H9 (cell line): ENCODE measurements around the gene LAX1. TPM values are rescaled to one million over a fixed set of nuclear protein-coding genes. Genes with fewer than 3 reads are reported as not detected.

Source experiments
- DNase-seq: peaks from one replicate; pipeline ENCODE4 v3.0.0-alpha.2; 2017
- H2AFZ ChIP-seq: one replicate; pipeline ENCODE4 v1.6.1; 2013; ENCODE audit warnings: mild to moderate bottlenecking, low read length, control low read depth, moderate library complexity
- H2AK5ac ChIP-seq: 2 replicates; pipeline ENCODE4 v1.6.1; 2013; ENCODE audit warnings: low read length, control low read depth, mixed read lengths; ENCODE audit not compliant: insufficient read length
- H2BK120ac ChIP-seq: one replicate; pipeline ENCODE4 v1.6.1; 2013; ENCODE audit warnings: low read depth, mild to moderate bottlenecking, low read length, control low read depth, inconsistent platforms; ENCODE audit not compliant: poor library complexity, severe bottlenecking
- H2BK12ac ChIP-seq: 2 replicates; pipeline ENCODE4 v1.6.1; 2013; ENCODE audit warnings: low read length, control low read depth, mixed read lengths, low read depth; ENCODE audit not compliant: insufficient read length
- H2BK15ac ChIP-seq: 2 replicates; pipeline ENCODE4 v1.6.1; 2013; ENCODE audit warnings: low read depth, low read length, control low read depth
- H2BK20ac ChIP-seq: one replicate; pipeline ENCODE4 v1.6.1; 2013; ENCODE audit warnings: low read depth, mild to moderate bottlenecking, low read length, control low read depth, inconsistent platforms; ENCODE audit not compliant: poor library complexity, severe bottlenecking
- H2BK5ac ChIP-seq: 2 replicates; pipeline ENCODE4 v1.6.1; 2013; ENCODE audit warnings: low read length, control low read depth, mixed read lengths; ENCODE audit not compliant: insufficient read length
- H3K14ac ChIP-seq: 2 replicates; pipeline ENCODE4 v1.6.1; 2013; ENCODE audit warnings: low read length, control low read depth; ENCODE audit not compliant: insufficient read depth
- H3K18ac ChIP-seq: 2 replicates; pipeline ENCODE4 v1.6.1; 2013; ENCODE audit warnings: low read depth, mild to moderate bottlenecking, mixed read lengths, low read length, control low read depth; ENCODE audit not compliant: insufficient read length
- H3K23ac ChIP-seq: 2 replicates; pipeline ENCODE4 v1.6.1; 2013; ENCODE audit warnings: low read length, control low read depth, mixed read lengths, low read depth; ENCODE audit not compliant: insufficient read length
- H3K23me2 ChIP-seq: 2 replicates; pipeline ENCODE4 v1.6.1; 2013; ENCODE audit warnings: low read depth, mild to moderate bottlenecking, mixed read lengths, low read length, control low read depth; ENCODE audit not compliant: insufficient read length, poor library complexity, severe bottlenecking
- H3K27ac ChIP-seq: 2 replicates; pipeline ENCODE4 v1.5.1; 2013; ENCODE audit warnings: low read length, control low read depth, mixed read lengths, low read depth; ENCODE audit not compliant: insufficient read length
- H3K27me3 ChIP-seq: 2 replicates; pipeline ENCODE4 v1.6.1; 2013; ENCODE audit warnings: low read length, control low read depth, inconsistent platforms; ENCODE audit not compliant: insufficient read depth
- H3K4ac ChIP-seq: 2 replicates; pipeline ENCODE4 v1.6.1; 2013; ENCODE audit warnings: low read depth, mild to moderate bottlenecking, control low read depth, inconsistent platforms, low read length, moderate library complexity
- H3K4me1 ChIP-seq: 2 replicates; pipeline ENCODE4 v1.6.1; 2013; ENCODE audit warnings: low read length, control low read depth, inconsistent platforms; ENCODE audit not compliant: insufficient read depth
- H3K4me2 ChIP-seq: 2 replicates; pipeline ENCODE4 v1.6.1; 2013; ENCODE audit warnings: low read length, control low read depth, mixed read lengths; ENCODE audit not compliant: insufficient read length, insufficient read depth
- H3K56ac ChIP-seq: 2 replicates; pipeline ENCODE4 v1.6.1; 2013; ENCODE audit warnings: low read depth, mild to moderate bottlenecking, mixed read lengths, low read length, control low read depth; ENCODE audit not compliant: insufficient read length
- H3K79me1 ChIP-seq: 2 replicates; pipeline ENCODE4 v1.6.1; 2013; ENCODE audit warnings: low read depth, mild to moderate bottlenecking, moderate library complexity, low read length, control low read depth, inconsistent platforms; ENCODE audit not compliant: insufficient read depth, poor library complexity, severe bottlenecking
- H3K79me2 ChIP-seq: 2 replicates; pipeline ENCODE4 v1.6.1; 2013; ENCODE audit warnings: low read length, control low read depth, inconsistent platforms; ENCODE audit not compliant: insufficient read depth
- H3K9ac ChIP-seq: 2 replicates; pipeline ENCODE4 v1.6.1; 2013; ENCODE audit warnings: low read length, control low read depth, mixed read lengths; ENCODE audit not compliant: insufficient read length; ENCODE audit errors: extremely low read depth
- H3K9me3 ChIP-seq: one replicate; pipeline ENCODE4 v1.6.1; 2013; ENCODE audit warnings: low read depth, low read length, inconsistent platforms; ENCODE audit not compliant: control insufficient read depth
- H3T11ph ChIP-seq: one replicate; pipeline ENCODE4 v1.6.1; 2013; ENCODE audit warnings: mild to moderate bottlenecking, low read length, control low read depth, inconsistent platforms
- H4K20me1 ChIP-seq: one replicate; pipeline ENCODE4 v1.6.1; 2013; ENCODE audit not compliant: control insufficient read depth, insufficient read length, insufficient read depth
- H4K5ac ChIP-seq: 2 replicates; pipeline ENCODE4 v1.6.1; 2013; ENCODE audit warnings: low read depth, mild to moderate bottlenecking, mixed read lengths, low read length, control low read depth; ENCODE audit not compliant: insufficient read length
- H4K8ac ChIP-seq: replicated peaks from 2 replicates; pipeline ENCODE4 v1.6.1; 2013; ENCODE audit warnings: low read length, control low read depth, mixed read lengths, low read depth; ENCODE audit not compliant: insufficient read length
- H4K91ac ChIP-seq: 2 replicates; pipeline ENCODE4 v1.6.1; 2013; ENCODE audit warnings: low read depth, mild to moderate bottlenecking, moderate library complexity, mixed read lengths, low read length, control low read depth; ENCODE audit not compliant: insufficient read length
- H3K27ac Mint-ChIP-seq, 3 experiments: 2 replicates in 2 of 3; 3 replicates in 1 of 3; pipeline ENCODE4 v1.8.0; 2020 to 2021; ENCODE audit warnings: mixed read lengths in 3 of 3, mild to moderate bottlenecking in 1 of 3, moderate library complexity in 1 of 3
- H3K27me3 Mint-ChIP-seq: 2 replicates; pipeline ENCODE4 v1.8.0; 2021; ENCODE audit warnings: low read depth, mild to moderate bottlenecking, moderate library complexity, mixed read lengths
- H3K36me3 Mint-ChIP-seq, 3 experiments: 2 replicates in 2 of 3; 3 replicates in 1 of 3; pipeline ENCODE4 v1.8.0; 2020 to 2021; ENCODE audit warnings: low read depth in 3 of 3, mixed read lengths in 3 of 3; ENCODE audit not compliant: insufficient read depth in 1 of 3
- H3K4me1 Mint-ChIP-seq, 2 experiments: 2 replicates each; pipeline ENCODE4 v1.8.0; 2020; ENCODE audit warnings: mixed read lengths in 2 of 2
- H3K4me3 Mint-ChIP-seq, 2 experiments: 2 replicates in 1 of 2; 3 replicates in 1 of 2; pipeline ENCODE4 v1.8.0; 2020 to 2021; ENCODE audit warnings: mild to moderate bottlenecking in 2 of 2, mixed read lengths in 2 of 2, moderate library complexity in 1 of 2
- H3K9me3 Mint-ChIP-seq, 2 experiments: 2 replicates in 1 of 2; 3 replicates in 1 of 2; pipeline ENCODE4 v1.8.0; 2020; ENCODE audit warnings: mild to moderate bottlenecking in 2 of 2, mixed read lengths in 2 of 2, moderate library complexity in 1 of 2
- WGBS: extraction: QIAGEN DNeasy Blood & Tissue Kit; methylation state at CpG from one replicate; pipeline ENCODE4 v1.1.7; 2013; ENCODE audit warnings: missing lambda C conversion rate, low lambda C conversion rate, mixed read lengths; ENCODE audit not compliant: insufficient read length; ENCODE audit errors: extremely low coverage; 5-methylcytosine and 5-hydroxymethylcytosine counted together
- total RNA-seq: library from RNA; stranded (reverse); gene quantifications from 2 replicates; pipeline ENCODE4 v1.2.1, GENCODE V29; 2021
- TF ChIP-seq, protein P1 (sequence below): fragments of 200-600 bp; sonication (generic); conservative IDR thresholded peaks from 3 replicates; pipeline ENCODE4 v1.8.0; 2021; ENCODE audit warnings: antibody characterized with exemption, mild to moderate bottlenecking

LAX1 gene
- total RNA-seq, 1 experiment from 2014 or later = not detected

DNA sequence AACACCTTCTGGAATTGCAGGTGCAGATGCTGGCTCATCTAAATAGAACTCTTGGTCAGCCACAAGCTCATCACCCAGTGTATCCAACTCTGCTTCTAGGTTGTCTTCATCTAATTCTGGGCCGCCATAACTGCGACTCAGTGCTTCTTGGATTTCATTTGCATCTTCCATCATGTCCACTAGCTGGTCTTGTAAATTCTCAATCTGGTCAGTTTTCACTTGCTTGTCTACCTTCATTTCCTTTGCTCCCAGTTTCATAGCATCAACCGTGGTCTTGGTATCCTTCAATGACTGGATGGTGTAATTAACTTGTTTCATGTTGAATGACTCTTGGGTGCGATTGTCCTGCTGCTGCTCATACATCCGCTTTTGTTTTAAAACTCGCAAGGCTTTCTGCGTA lies 40.7 kb downstream of the LAX1 start:
- Histone ChIP-seq H3K4ac (no peak overlapping the region), H4K20me1 (no peaks in the 10 kb centered on the region), H3K79me2 (peaks cover 6% of the 10 kb centered on the region; the same call in 1 of the 2 replicates), H2AK5ac (no peak overlapping the region), H4K8ac (no peak overlapping the region), H3K79me1 (no peaks in the 10 kb centered on the region), H3K23me2 (no peaks in the 10 kb centered on the region), H3K4me1 (no peaks in the 10 kb centered on the region), H4K5ac (no peak overlapping the region), H2BK12ac (no peak overlapping the region), H2BK5ac (no peak overlapping the region), H3K9me3 (no peaks in the 10 kb centered on the region), H3T11ph (no peak overlapping the region), H3K18ac (no peak overlapping the region), H3K27me3 (no peaks in the 10 kb centered on the region), H3K9ac (no peak overlapping the region), H2BK20ac (no peak overlapping the region), H2BK120ac (no peak overlapping the region), H3K56ac (no peak overlapping the region), H3K14ac (no peak overlapping the region), H2AFZ (no peak overlapping the region), H3K23ac (no peak overlapping the region), H4K91ac (no peak overlapping the region), H3K27ac (no peak overlapping the region), H2BK15ac (no peak overlapping the region), H3K4me2 (no peak overlapping the region)
- H3K27ac Mint-ChIP-seq = no peak overlapping the region
- H3K9me3 Mint-ChIP-seq = no peaks in the 10 kb centered on the region
- peaks cover 29 to 63% (median 53%) of the 10 kb centered on the region in 3 experiments; a peak in 6 of 7 replicates for H3K36me3 Mint-ChIP-seq
- TF ChIP-seq, protein P1, sequence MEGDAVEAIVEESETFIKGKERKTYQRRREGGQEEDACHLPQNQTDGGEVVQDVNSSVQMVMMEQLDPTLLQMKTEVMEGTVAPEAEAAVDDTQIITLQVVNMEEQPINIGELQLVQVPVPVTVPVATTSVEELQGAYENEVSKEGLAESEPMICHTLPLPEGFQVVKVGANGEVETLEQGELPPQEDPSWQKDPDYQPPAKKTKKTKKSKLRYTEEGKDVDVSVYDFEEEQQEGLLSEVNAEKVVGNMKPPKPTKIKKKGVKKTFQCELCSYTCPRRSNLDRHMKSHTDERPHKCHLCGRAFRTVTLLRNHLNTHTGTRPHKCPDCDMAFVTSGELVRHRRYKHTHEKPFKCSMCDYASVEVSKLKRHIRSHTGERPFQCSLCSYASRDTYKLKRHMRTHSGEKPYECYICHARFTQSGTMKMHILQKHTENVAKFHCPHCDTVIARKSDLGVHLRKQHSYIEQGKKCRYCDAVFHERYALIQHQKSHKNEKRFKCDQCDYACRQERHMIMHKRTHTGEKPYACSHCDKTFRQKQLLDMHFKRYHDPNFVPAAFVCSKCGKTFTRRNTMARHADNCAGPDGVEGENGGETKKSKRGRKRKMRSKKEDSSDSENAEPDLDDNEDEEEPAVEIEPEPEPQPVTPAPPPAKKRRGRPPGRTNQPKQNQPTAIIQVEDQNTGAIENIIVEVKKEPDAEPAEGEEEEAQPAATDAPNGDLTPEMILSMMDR = no peak
- peaks cover 3% of the 10 kb centered on the region in 2 experiments for H3K4me1 Mint-ChIP-seq
- WGBS = no CpG with 5 or more reads among the region's 7 CpGs
- H3K4me3 Mint-ChIP-seq = no peak overlapping the region
- H3K27me3 Mint-ChIP-seq = no peaks in the 10 kb centered on the region
- DNase-seq = no peak
